ENCODE data around the gene NCAPD3.
A peak's percentile ranks its signal among the peaks of the same experiment; 100 is the strongest.

Gene NCAPD3

GRCh38 chr11:134158023-134158422, 65.7 kb downstream of the NCAPD3 start:
- DNase-seq (ENCODE audit: low read depth in 2 of 2) = no peak

- no peak for DNase-seq (ENCODE audit: low read depth in 2 of 2)
These were observed 66.3 kb downstream of the NCAPD3 start for GRCh38 chr11:134157451-134157850.

- DNase-seq (ENCODE audit: low read depth in 2 of 2) = no peak
These were observed 67.6 kb downstream of the NCAPD3 start for GRCh38 chr11:134155946-134156865.

GRCh38 chr11:134155456-134155855, 68.3 kb downstream of the NCAPD3 start:
- DNase-seq (ENCODE audit: low read depth in 2 of 2) = no peak

GRCh38 chr11:134154441-134154840, 69.3 kb downstream of the NCAPD3 start:
- DNase-seq (ENCODE audit: low read depth in 2 of 2) = no peak

- no peak for DNase-seq (ENCODE audit: low read depth in 2 of 2)
These were observed 70.4 kb downstream of the NCAPD3 start for GRCh38 chr11:134153147-134153905.

- DNase-seq (ENCODE audit: low read depth in 2 of 2) = no peak
These were observed 71.1 kb downstream of the NCAPD3 start for GRCh38 chr11:134152696-134153095.

- DNase-seq (ENCODE audit: low read depth in 2 of 2) = no peak
These were observed 72.6 kb downstream of the NCAPD3 start for GRCh38 chr11:134151083-134151747.

GRCh38 chr11:134150195-134150903, 73.4 kb downstream of the NCAPD3 start:
- no peak for DNase-seq (ENCODE audit: low read depth in 2 of 2)

GRCh38 chr11:134149371-134149770, 74.4 kb downstream of the NCAPD3 start:
- DNase-seq (ENCODE audit: low read depth in 2 of 2) = no peak

GRCh38 chr11:134146598-134146997, 77.2 kb downstream of the NCAPD3 start:
- DNase-seq (ENCODE audit: low read depth in 2 of 2) = no peak

GRCh38 chr11:134145715-134146114, 78.1 kb downstream of the NCAPD3 start:
- DNase-seq (ENCODE audit: low read depth in 2 of 2) = no peak

- DNase-seq (ENCODE audit: low read depth in 2 of 2) = no peak
These were observed 79.0 kb downstream of the NCAPD3 start for GRCh38 chr11:134144744-134145143.

GRCh38 chr11:134143801-134144200, 80.0 kb downstream of the NCAPD3 start:
- no peak for DNase-seq (ENCODE audit: low read depth in 2 of 2)

GRCh38 chr11:134142536-134142935, 81.2 kb downstream of the NCAPD3 start:
- DNase-seq (ENCODE audit: low read depth in 2 of 2) = no peak

- no peak for DNase-seq (ENCODE audit: low read depth in 2 of 2)
These were observed 82.7 kb downstream of the NCAPD3 start for GRCh38 chr11:134140961-134141490.

GRCh38 chr11:134139873-134140331, 83.9 kb downstream of the NCAPD3 start:
- peak in 1 of 2 donors; percentile 5 for DNase-seq (ENCODE audit: low read depth in 2 of 2)

GRCh38 chr11:134139303-134139872, 84.4 kb downstream of the NCAPD3 start:
- DNase-seq (ENCODE audit: low read depth in 2 of 2) = no peak

GRCh38 chr11:134138376-134138775, 85.4 kb downstream of the NCAPD3 start:
- no peak for DNase-seq (ENCODE audit: low read depth in 2 of 2)

- DNase-seq (ENCODE audit: low read depth in 2 of 2) = no peak
These were observed 89.6 kb downstream of the NCAPD3 start for GRCh38 chr11:134134167-134134566.

- no peak for DNase-seq (ENCODE audit: low read depth in 2 of 2)
These were observed 91.0 kb downstream of the NCAPD3 start for GRCh38 chr11:134132808-134133207.
